ENCODE results near the gene CRTAC1.

GRCh38 chr10:97827702-97828291 is 202.6 kb downstream of the CRTAC1 start:
- TF ChIP-seq RAD21 (IDR thresholded peaks at IDR 0.05; ENCODE audit: insufficient read depth, low read depth, low read length) (no peak), IKZF1 (conservative IDR thresholded peaks at IDR 0.05) (no peak), SREBF1 (IDR thresholded peaks at IDR 0.05; ENCODE audit: low read length) (no peak), POLR2AphosphoS5 (IDR thresholded peaks at IDR 0.05; ENCODE audit: low read length) (no peak), EZH2 (IDR thresholded peaks at IDR 0.05; ENCODE audit: borderline replicate concordance, control insufficient read depth, low read depth, low read length) (no peak), POLR2AphosphoS2 (IDR thresholded peaks at IDR 0.05; ENCODE audit: low read depth, low read length) (no peak), CEBPZ (IDR thresholded peaks at IDR 0.05; ENCODE audit: low read depth, low read length) (no peak), MYC (IDR thresholded peaks at IDR 0.05; ENCODE audit: insufficient read depth, insufficient read length, insufficient replicate concordance, low read length, severe bottlenecking) (no peak)
- TF ChIP-seq, protein P1, sequence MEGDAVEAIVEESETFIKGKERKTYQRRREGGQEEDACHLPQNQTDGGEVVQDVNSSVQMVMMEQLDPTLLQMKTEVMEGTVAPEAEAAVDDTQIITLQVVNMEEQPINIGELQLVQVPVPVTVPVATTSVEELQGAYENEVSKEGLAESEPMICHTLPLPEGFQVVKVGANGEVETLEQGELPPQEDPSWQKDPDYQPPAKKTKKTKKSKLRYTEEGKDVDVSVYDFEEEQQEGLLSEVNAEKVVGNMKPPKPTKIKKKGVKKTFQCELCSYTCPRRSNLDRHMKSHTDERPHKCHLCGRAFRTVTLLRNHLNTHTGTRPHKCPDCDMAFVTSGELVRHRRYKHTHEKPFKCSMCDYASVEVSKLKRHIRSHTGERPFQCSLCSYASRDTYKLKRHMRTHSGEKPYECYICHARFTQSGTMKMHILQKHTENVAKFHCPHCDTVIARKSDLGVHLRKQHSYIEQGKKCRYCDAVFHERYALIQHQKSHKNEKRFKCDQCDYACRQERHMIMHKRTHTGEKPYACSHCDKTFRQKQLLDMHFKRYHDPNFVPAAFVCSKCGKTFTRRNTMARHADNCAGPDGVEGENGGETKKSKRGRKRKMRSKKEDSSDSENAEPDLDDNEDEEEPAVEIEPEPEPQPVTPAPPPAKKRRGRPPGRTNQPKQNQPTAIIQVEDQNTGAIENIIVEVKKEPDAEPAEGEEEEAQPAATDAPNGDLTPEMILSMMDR (IDR thresholded peaks at IDR 0.05 in 2 of 3, conservative IDR thresholded peaks at IDR 0.05 in 1 of 3; ENCODE audit: control insufficient read depth in 2 of 3, extremely low read depth in 1 of 3, insufficient read depth in 1 of 3, low read depth in 3 of 3, low read length in 3 of 3) = no peak
- TF ChIP-seq, protein P2, sequence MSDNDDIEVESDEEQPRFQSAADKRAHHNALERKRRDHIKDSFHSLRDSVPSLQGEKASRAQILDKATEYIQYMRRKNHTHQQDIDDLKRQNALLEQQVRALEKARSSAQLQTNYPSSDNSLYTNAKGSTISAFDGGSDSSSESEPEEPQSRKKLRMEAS (IDR thresholded peaks at IDR 0.05; ENCODE audit: low read depth, low read length) = no peak

All from GM12878 (cell line).